K562 (cell line): ENCODE data around the gene CEP85L. TPM values are rescaled to one million over a fixed set of nuclear protein-coding genes. Genes with fewer than 3 reads are reported as not detected.

ENCODE experiments used
- ATAC-seq: fragments of 200-7000 bp; cut with Tn5 transposase; 3 replicates; pipeline ENCODE4 v1.9.1; 2020; ENCODE audit warnings: moderate library complexity
- BruUV-seq: library from RNA; stranded (reverse); fragments of 400-500 nt; replicated peaks from 2 replicates; lab custom pipeline; 2021; lab: Mats Ljungman, UMichigan
- CTCF ChIA-PET: fragments of 300-600 bp; formaldehyde crosslinking; extraction: SDS; loops from one replicate; lab custom pipeline; 2021; ENCODE audit warnings: low intra/inter-chr PET ratio; lab: Yijun Ruan, JAX
- POLR2A ChIA-PET: fragments of 300-600, 350-650 bp; sonication (Branson Sonifier 250); formaldehyde crosslinking; extraction: SDS; loops from one replicate; lab custom pipeline; 2021; ENCODE audit warnings: antibody characterized with exemption, inconsistent platforms; lab: Yijun Ruan, JAX
- DNase-seq, 4 experiments: peaks; one replicate each; pipeline versions ENCODE4 v3.0.0 to v3.0.0-alpha.2; 2011 to 2018; ENCODE audit warnings: low spot score in 3 of 4, mixed read lengths in 3 of 4; ENCODE audit errors: extremely low read depth in 1 of 4
- FAIRE-seq: peaks from 2 replicates; lab custom pipeline; 2011; peaks lifted over from hg19 to GRCh38; lab: Jason Lieb, UNC
- H2AFZ ChIP-seq: 2 replicates; pipeline ENCODE4 v1.6.0; 2011; ENCODE audit warnings: low read depth, low read length, control low read depth, inconsistent platforms
- H3K27ac ChIP-seq: fragments of 200-600 bp; 3 replicates; pipeline ENCODE4 v1.8.0; 2011; ENCODE audit warnings: low read depth, mild to moderate bottlenecking, control low read depth, inconsistent platforms, low read length, moderate library complexity, mixed read lengths; ENCODE audit errors: extremely low read depth
- H3K27me3 ChIP-seq, 2 experiments: fragments of 300-600 bp in 1 of 2; 2 replicates in 1 of 2; 3 replicates in 1 of 2; pipeline versions ENCODE4 v1.6.0 to v1.8.0; 2011; ENCODE audit warnings: inconsistent platforms in 2 of 2, low read length in 2 of 2, mild to moderate bottlenecking in 1 of 2, mixed read lengths in 1 of 2, moderate library complexity in 1 of 2; ENCODE audit not compliant: control insufficient read depth in 2 of 2, insufficient read depth in 2 of 2
- H3K36me3 ChIP-seq: fragments of 300-600 bp; 3 replicates; pipeline ENCODE4 v1.8.0; 2011; ENCODE audit warnings: mild to moderate bottlenecking, low read length, inconsistent platforms; ENCODE audit not compliant: control insufficient read depth, insufficient read depth
- H3K4me1 ChIP-seq, 2 experiments: fragments of 200-600 bp in 1 of 2; replicated peaks in 1 of 2; 2 replicates in 1 of 2; 3 replicates in 1 of 2; pipeline versions ENCODE4 v1.5.1 to v1.8.0; 2011; ENCODE audit warnings: inconsistent platforms in 2 of 2, low read length in 2 of 2, mild to moderate bottlenecking in 1 of 2, mixed read lengths in 1 of 2, moderate library complexity in 1 of 2; ENCODE audit not compliant: control insufficient read depth in 2 of 2, insufficient read depth in 2 of 2
- H3K4me2 ChIP-seq: 2 replicates; pipeline ENCODE4 v1.6.1; 2011; ENCODE audit warnings: low read length, control low read depth, inconsistent platforms, mixed read lengths; ENCODE audit not compliant: insufficient read depth
- H3K4me3 ChIP-seq: fragments of 200-600 bp; sonication (generic), shearing (Covaris generic); 2 replicates; pipeline ENCODE4 v1.5.1; 2016; ENCODE audit warnings: control low read depth, inconsistent platforms
- H3K79me2 ChIP-seq: fragments of 200-600 bp; 3 replicates; pipeline ENCODE4 v1.8.0; 2011; ENCODE audit warnings: low read length, inconsistent platforms; ENCODE audit not compliant: control insufficient read depth, insufficient read depth
- H3K9ac ChIP-seq, 2 experiments: 2 replicates each; pipeline versions ENCODE4 v1.6.0 to v1.6.1; 2011; ENCODE audit warnings: low read depth in 2 of 2, low read length in 2 of 2, control low read depth in 1 of 2, inconsistent platforms in 1 of 2, mild to moderate bottlenecking in 1 of 2, mixed read lengths in 1 of 2; ENCODE audit not compliant: insufficient read depth in 1 of 2
- H3K9me1 ChIP-seq: one replicate; pipeline ENCODE4 v1.6.0; 2011; ENCODE audit warnings: inconsistent platforms, mild to moderate bottlenecking, low read length, moderate library complexity; ENCODE audit not compliant: control insufficient read depth, insufficient read depth
- H3K9me3 ChIP-seq: replicated peaks from 2 replicates; pipeline ENCODE4 v1.5.1; 2011; ENCODE audit warnings: low read depth, low read length, inconsistent platforms; ENCODE audit not compliant: control insufficient read depth, insufficient read depth
- H4K20me1 ChIP-seq: replicated peaks from 2 replicates; pipeline ENCODE4 v1.6.1; 2011; ENCODE audit warnings: low read length, inconsistent platforms, mixed read lengths; ENCODE audit not compliant: control insufficient read depth, insufficient read depth
- BCL6 ChIP-seq: fragments of 250-450 bp; sonication (Bioruptor Pico); IDR thresholded peaks from 2 replicates; pipeline ENCODE4 v1.4.0; 2020
- DNMT1 ChIP-seq: fragments of 450-650 bp; IDR thresholded peaks from 2 replicates; pipeline ENCODE4 v1.6.1; 2016; ENCODE audit warnings: antibody characterized with exemption, mild to moderate bottlenecking
- GTF2F1 ChIP-seq: IDR thresholded peaks from 2 replicates; pipeline ENCODE4 v1.6.1; 2011; ENCODE audit warnings: low read depth, low read length, improper control_type of control experiment
- HDAC2 ChIP-seq: fragments of 450-650 bp; IDR thresholded peaks from 2 replicates; pipeline ENCODE4 v1.6.1; 2016; ENCODE audit warnings: mild to moderate bottlenecking
- KLF1 ChIP-seq: fragments of 450-650 bp; IDR thresholded peaks from 2 replicates; pipeline ENCODE4 v1.6.1; 2016; ENCODE audit warnings: missing genetic modification characterization, missing compliant biosample characterization
- MAFK ChIP-seq: IDR thresholded peaks from 2 replicates; pipeline ENCODE4 v1.6.1; 2011; ENCODE audit warnings: low read length, improper control_type of control experiment
- MTA1 ChIP-seq: fragments of 450-650 bp; IDR thresholded peaks from 2 replicates; pipeline ENCODE4 v1.6.1; 2017; ENCODE audit warnings: borderline replicate concordance
- PHF20 ChIP-seq: fragments of 450-650 bp; IDR thresholded peaks from 2 replicates; pipeline ENCODE4 v1.6.1; 2018; ENCODE audit not compliant: partially characterized antibody
- PPARD ChIP-seq: fragments of 250-450 bp; sonication (Bioruptor Pico); IDR thresholded peaks from 2 replicates; pipeline ENCODE4 v1.8.0; 2022; ENCODE audit warnings: inconsistent platforms, mild to moderate bottlenecking, moderate library complexity
- PRPF4 ChIP-seq: fragments of 200-400 bp; formaldehyde crosslinking; IDR thresholded peaks from one replicate; pipeline ENCODE4 v1.6.1; 2017; ENCODE audit warnings: low read length, low read depth, mild to moderate bottlenecking; ENCODE audit not compliant: insufficient read depth, poor library complexity, severe bottlenecking
- RCOR1 ChIP-seq, 2 experiments: IDR thresholded peaks; 2 replicates each; pipeline ENCODE4 v1.6.1; 2012; ENCODE audit warnings: low read depth in 2 of 2, low read length in 2 of 2, borderline replicate concordance in 1 of 2, improper control_type of control experiment in 1 of 2
- RFX7 ChIP-seq: fragments of 250-450 bp; sonication (Bioruptor Pico); IDR thresholded peaks from 2 replicates; pipeline ENCODE4 v1.5.1; 2021; ENCODE audit warnings: mild to moderate bottlenecking
- SETDB1 ChIP-seq: IDR thresholded peaks from one replicate; pipeline ENCODE4 v1.6.1; 2012; ENCODE audit warnings: low read length, control low read depth, inconsistent platforms
- TOE1 ChIP-seq, 2 experiments: fragments of 450-650 bp in 1 of 2; sonication (generic) in 1 of 2; formaldehyde crosslinking in 1 of 2; IDR thresholded peaks; 2 replicates each; pipeline versions ENCODE4 v1.7.1 to v1.8.0; 2016 to 2022; ENCODE audit warnings: borderline replicate concordance in 2 of 2, mild to moderate bottlenecking in 2 of 2, antibody characterized with exemption in 1 of 2, inconsistent platforms in 1 of 2, low read depth in 1 of 2, missing genetic modification reagents in 1 of 2, moderate library complexity in 1 of 2
- ZNF717 ChIP-seq: fragments of 250-450 bp; sonication (Bioruptor Pico); IDR thresholded peaks from 2 replicates; pipeline ENCODE4 v1.5.0; 2021
- WGBS: fragments of 100-300 bp; shearing (Covaris generic); methylation state at CpG from one replicate; pipeline ENCODE4 v1.1.6; 2016; ENCODE audit warnings: low coverage, mixed read lengths; ENCODE audit not compliant: insufficient coverage; ENCODE audit errors: missing lambda C conversion rate; 5-methylcytosine and 5-hydroxymethylcytosine counted together
- in situ Hi-C: fragments of 300-500 bp; cut with MboI; formaldehyde crosslinking; loops from 4 replicates; pipeline ENCODE4 v1.15.0; 2018; ENCODE audit warnings: inconsistent platforms, mixed read lengths
- intact Hi-C: fragments of 100-400 bp; cut with micrococcal nuclease; formaldehyde crosslinking; loops from 2 replicates; pipeline ENCODE4 v1.14.2; 2022
- polyA plus RNA-seq, 8 experiments: library from polyadenylated mRNA; depleted of rRNA in 4 of 8; stranded (reverse) in 5 of 8; unstranded in 3 of 8; fragments of >200 nt; fragmentation: Nextera tagmentation in 2 of 8; fragmentation: Illumina TruSeq in 1 of 8; extraction: Ambion mirVana in 2 of 8; extraction: Trizol in 1 of 8; gene quantifications; 2 replicates each; pipeline versions ENCODE4 v1.2.1 to v1.2.3, GENCODE V29; 2011 to 2014; ENCODE audit warnings: inconsistent platforms in 1 of 8, missing spikeins in 1 of 8
- total RNA-seq, 7 experiments: library from RNA; depleted of rRNA in 6 of 7; stranded (reverse); fragments of >200 nt in 6 of 7; fragmentation: Illumina TruSeq in 2 of 7; extraction: Trizol in 2 of 7; gene quantifications; 2 replicates each; pipeline versions ENCODE4 v1.2.1 to v1.2.3, GENCODE V29; 2011 to 2021; ENCODE audit warnings: low replicate concordance in 1 of 7
- TF ChIP-seq, protein P1 (sequence below): fragments of 250-450 bp; sonication (Bioruptor Pico); IDR thresholded peaks from 2 replicates; pipeline ENCODE4 v1.6.1; 2021; ENCODE audit warnings: mild to moderate bottlenecking
- TF ChIP-seq, protein P2 (sequence below): sonication (generic); IDR thresholded peaks from 2 replicates; pipeline ENCODE4 v1.6.1; 2016

The CEP85L gene
- total and polyA plus RNA-seq, 9 of the 15 experiments (the other 6 are each of a cell fraction or from before 2014, with no cell fraction given), result 4.5 to 15.8 (median 8.3) TPM

DNA sequence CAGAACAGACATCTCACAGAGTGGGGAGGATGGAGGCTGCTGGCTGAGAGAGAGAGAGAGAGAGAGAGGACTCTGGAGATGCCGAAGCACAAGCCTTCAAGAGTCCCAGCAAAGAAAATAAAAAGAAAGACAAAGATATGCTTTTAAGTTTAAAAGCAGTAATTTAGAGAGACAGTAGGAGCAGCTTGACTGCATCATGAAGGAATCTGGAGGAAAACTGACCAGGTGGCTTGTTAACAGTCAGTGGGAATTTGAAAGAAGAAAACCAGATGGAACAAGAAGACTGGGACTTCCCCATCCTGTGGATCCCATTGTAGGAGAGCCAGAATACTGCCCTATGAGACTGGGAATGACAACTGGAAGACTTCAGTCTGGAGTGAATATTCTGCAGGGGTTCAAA is 149.6 kb downstream of the CEP85L start:
- no peak for TF ChIP-seq PHF20
- no peak for TF ChIP-seq HDAC2
- TF ChIP-seq, protein P1, sequence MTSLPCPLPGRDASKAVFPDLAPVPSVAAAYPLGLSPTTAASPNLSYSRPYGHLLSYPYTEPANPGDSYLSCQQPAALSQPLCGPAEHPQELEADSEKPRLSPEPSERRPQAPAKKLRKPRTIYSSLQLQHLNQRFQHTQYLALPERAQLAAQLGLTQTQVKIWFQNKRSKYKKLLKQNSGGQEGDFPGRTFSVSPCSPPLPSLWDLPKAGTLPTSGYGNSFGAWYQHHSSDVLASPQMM (CRISPR knock-in tag), result no peak
- Histone ChIP-seq H3K36me3 (peaks cover 6% of the 10 kb centered on the region; the same call in 2 of the 3 replicates), H3K79me2 (no peaks in the 10 kb centered on the region), H2AFZ (no peak overlapping the region), H3K27ac (no peak overlapping the region), H3K9ac (no peak overlapping the region), H3K4me1 (peaks cover 3 to 12% of the 10 kb centered on the region in 2 experiments; a peak in 2 of 5 replicates), H3K4me3 (no peak overlapping the region), H3K27me3 (no peaks in the 10 kb centered on the region), H3K4me2 (no peak overlapping the region), H3K9me3 (no peaks in the 10 kb centered on the region), H3K9me1 (no peaks in the 10 kb centered on the region), H4K20me1 (no peaks in the 10 kb centered on the region)
- DNase-seq, result no peak
- intact Hi-C loops, result no loop called here
- WGBS, result no CpG with 5 or more reads among the region's 1 CpG
- no peak for FAIRE-seq
- BruUV-seq, result no TSS peak
- in situ Hi-C loops, result no loop called here
- CTCF ChIA-PET, result no interaction called here
- POLR2A ChIA-PET, result no interaction called here
- no peak for ATAC-seq

DNA sequence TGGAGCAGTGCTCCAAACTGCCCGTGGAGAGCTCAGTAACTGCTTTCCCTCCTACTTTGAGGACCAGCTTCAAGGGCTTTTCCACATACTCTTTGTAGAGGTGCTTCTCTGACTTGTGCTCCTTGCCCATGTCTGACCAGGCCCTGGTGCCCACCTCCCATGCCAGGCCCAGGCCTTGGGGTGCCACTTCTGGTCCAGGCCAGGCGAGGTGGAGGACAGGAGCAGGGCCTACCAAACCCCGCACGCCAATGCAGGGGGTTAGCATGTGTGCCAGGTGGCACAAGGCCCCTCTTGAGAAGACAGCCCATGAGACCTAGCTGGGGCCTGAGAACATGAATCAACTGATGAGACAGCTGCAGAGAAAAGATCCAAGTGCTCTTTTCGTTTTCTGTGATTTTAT is 150.3 kb downstream of the CEP85L start:
- Histone ChIP-seq H3K79me2 (no peaks in the 10 kb centered on the region), H3K9ac (no peak overlapping the region), H3K4me1 (peaks cover 3 to 8% of the 10 kb centered on the region in 2 experiments; a peak in 2 of 5 replicates), H3K4me2 (no peak overlapping the region), H3K27me3 (no peaks in the 10 kb centered on the region), H3K9me1 (no peaks in the 10 kb centered on the region), H3K27ac (no peak overlapping the region), H3K9me3 (no peaks in the 10 kb centered on the region), H4K20me1 (no peaks in the 10 kb centered on the region), H3K36me3 (peaks cover 6% of the 10 kb centered on the region; the same call in 2 of the 3 replicates), H2AFZ (no peak overlapping the region), H3K4me3 (no peak overlapping the region)
- FAIRE-seq (no peak), DNase-seq (no peak), ATAC-seq (no peak)
- intact Hi-C loops (no loop called here), in situ Hi-C loops (no loop called here)
- ChIA-PET POLR2A (no interaction called here), CTCF (no interaction called here)
- 85% methylated on average over 4 of the region's 5 CpGs for WGBS
- TF ChIP-seq GTF2F1, result no peak
- no peak for TF ChIP-seq KLF1 (tag)
- TF ChIP-seq MAFK, result no peak
- no peak for TF ChIP-seq SETDB1
- TF ChIP-seq PPARD (CRISPR knock-in tag), result no peak
- TF ChIP-seq RFX7, result no peak
- TF ChIP-seq, protein P2, sequence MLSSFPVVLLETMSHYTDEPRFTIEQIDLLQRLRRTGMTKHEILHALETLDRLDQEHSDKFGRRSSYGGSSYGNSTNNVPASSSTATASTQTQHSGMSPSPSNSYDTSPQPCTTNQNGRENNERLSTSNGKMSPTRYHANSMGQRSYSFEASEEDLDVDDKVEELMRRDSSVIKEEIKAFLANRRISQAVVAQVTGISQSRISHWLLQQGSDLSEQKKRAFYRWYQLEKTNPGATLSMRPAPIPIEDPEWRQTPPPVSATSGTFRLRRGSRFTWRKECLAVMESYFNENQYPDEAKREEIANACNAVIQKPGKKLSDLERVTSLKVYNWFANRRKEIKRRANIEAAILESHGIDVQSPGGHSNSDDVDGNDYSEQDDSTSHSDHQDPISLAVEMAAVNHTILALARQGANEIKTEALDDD, result no peak
- no peak for TF ChIP-seq TOE1 (IDR thresholded peaks at IDR 0.05; ENCODE audit: borderline replicate concordance)
- TF ChIP-seq TOE1 (CRISPR knock-in tag; IDR thresholded peaks at IDR 0.05; ENCODE audit: borderline replicate concordance, low read depth), result no peak
- TF ChIP-seq RCOR1 (IDR thresholded peaks at IDR 0.05; ENCODE audit: borderline replicate concordance in 1 of 2, low read depth in 2 of 2, low read length in 2 of 2), result no peak
- TF ChIP-seq MTA1, result no peak
- no peak for TF ChIP-seq DNMT1
- no peak for TF ChIP-seq ZNF717 (CRISPR knock-in tag)
- TF ChIP-seq BCL6 (CRISPR knock-in tag), result no peak
- TF ChIP-seq PRPF4, result no peak
- BruUV-seq, result no TSS peak
